ENCODE data around the gene CIDEB.
A peak's percentile ranks its signal among the peaks of the same experiment; 100 is the strongest.

CIDEB gene

DNA sequence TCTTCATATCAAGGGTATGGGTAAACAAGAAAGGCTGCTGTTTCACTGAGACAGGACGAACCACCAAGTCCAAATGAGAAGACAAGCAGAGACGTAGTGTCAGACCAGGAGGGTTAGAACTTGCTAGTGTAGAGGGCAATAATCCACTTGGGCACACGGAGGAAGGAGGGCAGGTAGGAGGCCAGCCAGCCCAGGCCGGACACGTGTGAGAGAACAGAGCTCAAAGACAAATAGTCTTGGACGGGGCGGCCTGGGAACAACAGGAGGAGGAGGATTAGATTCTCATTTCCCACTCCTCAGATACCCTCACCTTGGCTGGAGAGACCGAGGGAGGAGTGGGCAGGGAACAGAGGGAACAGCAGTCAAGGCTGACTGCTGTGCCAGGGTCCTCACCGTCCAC, 17.0 kb downstream of the CIDEB start:
- DNase-seq (ENCODE audit: low spot score) = no peak

DNA sequence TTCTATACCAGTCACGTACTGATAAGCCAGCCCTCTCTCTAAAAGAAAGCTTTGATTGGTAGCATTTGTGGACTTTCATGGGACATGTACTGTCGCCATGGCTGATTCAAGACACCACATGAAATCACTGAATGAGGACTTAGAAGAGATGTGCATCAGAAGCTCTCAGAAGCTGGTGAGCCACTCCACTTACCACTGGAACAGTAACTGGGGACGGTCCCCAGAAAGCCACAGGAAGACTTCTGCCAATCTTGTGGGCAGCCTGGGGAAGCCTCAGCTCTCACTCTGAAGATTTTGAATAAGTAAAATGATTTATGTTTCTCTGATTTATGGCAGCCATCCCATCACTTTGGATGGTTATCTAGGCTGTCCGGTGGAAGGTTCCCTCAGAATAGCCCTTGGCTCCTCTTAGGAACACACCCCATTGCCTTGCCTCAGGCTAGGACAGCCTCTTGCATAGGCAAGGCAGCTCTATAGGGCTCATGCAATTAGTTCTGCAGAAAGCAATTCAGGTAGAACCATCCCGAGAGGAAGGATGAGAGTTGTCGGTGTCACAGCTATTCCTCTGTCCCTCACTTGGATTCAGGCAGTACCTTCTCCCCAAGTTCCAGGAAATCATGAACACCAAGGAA, 18.0 kb downstream of the CIDEB start:
- DNase-seq (ENCODE audit: low spot score) = no peak

DNA sequence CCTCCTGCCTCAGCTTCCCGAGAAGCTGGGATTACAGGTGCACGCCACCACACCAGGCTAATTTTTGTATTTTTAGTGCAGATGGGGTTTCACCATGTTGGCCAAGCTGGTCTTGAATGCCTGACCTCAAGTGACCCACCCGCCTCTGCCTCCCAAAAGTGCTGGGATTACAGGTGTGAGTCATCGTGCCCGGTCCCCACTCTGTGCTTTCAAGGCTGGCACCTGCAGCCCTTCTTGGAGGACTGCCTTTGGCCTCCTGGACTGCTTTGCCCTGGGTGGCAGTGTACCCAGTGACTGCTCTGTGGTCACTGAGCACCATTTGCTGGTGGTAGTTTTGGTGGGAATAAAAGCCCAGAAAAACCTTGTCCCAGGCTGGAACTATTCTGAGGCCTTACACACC, 20.8 kb downstream of the CIDEB start:
- no peak for DNase-seq (ENCODE audit: low spot score)

DNA sequence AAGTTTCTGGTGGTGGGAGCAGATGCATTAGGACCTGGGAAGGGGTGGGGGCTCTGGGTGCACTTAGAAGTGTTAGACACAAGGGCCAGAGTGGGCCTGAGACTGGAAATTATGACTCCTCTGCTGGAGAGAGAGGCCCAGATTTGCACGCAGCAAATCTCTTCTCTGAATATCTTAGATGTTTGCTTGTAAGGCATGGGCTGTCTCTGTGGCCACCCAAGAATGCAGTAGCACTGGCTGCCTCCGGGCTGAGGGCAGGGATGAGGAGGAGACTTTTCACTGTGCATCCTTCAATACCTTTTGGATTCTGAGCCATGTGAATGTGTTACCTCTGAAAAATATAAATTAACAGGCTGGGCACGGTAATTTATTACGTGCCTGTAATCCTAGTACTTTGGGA, 22.4 kb downstream of the CIDEB start:
- no peak for DNase-seq (ENCODE audit: low spot score)

DNA sequence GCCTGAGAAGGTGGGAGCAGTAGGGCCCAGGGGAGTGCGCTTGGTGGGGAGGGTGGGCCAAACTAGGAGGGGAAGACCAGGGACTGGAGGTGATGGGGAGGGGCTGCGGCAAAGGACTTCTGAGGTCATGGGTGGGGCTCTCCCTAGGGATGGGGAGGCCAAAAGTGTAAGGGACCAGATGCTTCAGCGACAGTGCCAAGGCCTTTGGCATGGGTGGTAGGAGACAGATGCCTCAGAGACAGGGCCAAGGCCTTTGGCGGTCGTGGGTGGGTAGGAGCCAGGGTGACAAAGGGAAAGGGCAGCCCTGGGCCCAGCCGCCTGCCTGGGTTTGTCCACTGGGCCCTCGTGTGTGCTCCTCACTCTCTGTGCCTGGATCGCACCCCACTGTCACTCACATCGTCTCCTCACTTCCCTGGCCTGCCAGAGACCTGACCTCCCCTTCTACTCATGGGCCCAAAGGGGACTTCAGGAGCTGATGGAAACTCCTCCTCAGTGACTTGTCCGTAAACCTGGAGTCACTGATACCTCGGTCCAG, 23.2 kb downstream of the CIDEB start:
- no peak for DNase-seq (ENCODE audit: low spot score)

DNA sequence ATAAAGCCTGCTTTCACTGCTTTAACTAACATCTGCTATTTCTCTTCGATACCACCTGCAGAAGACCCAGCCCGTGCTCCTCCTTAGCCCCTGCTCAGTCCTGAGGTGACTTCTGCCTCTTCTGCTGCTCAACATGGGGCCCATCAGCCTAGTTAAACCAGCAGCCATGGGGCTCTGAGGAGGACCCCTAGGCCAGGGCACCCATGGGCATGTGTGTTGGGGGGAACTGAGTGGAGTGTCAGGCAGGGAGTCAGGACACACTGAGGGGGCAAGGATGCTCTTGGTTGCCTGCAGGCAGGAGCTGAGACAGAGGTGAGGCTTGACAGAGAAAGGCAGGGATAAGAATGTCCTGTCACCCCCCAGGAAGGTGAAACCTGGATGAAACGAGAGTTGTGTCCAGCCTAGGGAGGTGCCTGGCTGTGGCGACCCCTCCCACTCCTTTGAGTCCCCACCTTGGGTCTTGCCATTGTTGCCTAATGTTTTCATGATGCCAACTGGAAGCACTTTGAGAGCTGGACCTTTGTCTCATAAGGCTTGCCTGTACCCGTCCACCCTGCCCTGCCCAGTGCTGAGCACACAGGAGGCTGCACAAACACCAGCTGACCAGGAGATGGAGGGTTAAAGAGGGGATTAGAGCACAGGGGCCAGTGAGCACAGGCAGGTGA, 23.8 kb downstream of the CIDEB start:
- DNase-seq (ENCODE audit: low spot score) = no peak

DNA sequence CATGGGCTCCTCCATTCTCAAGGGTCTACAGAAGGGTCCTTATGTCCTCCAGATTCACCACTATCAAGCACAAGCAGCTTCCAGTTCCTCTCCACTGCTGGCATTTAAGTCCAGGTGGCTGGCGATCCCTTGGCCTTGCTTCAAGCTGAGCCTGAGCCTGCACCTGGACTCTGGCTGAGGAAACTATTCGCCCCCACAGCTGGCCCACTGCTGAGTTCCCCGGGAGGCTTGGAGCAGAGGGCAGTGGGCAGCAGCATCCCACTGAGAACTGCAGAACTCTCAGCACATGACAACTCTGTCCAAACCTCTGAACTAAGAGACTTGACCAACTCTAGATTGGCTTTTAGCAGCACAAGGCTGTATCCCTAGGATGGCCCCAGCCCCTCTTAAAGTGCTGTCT, 25.0 kb downstream of the CIDEB start:
- DNase-seq (ENCODE audit: low spot score) = no peak

DNA sequence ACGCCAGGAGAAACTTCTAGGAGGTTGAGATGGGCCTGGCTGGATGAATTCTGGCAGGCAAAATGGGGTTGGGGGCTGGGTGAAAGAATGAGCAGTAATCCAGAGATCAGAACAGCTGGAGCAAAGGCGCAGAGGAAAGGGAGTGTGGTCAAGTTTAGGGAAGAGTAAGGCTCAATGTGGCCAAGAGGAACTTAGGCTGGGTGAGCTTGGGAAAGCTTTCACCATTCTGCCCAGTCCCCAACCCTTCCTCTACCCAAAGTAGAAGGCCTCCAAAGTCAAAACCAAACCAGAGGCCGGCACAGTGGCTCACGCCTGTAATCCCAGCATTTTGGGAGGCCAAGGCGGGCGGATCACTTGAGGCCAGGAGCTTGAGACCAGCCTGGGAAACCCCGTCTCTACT, 26.1 kb downstream of the CIDEB start:
- DNase-seq (ENCODE audit: low spot score) = no peak

DNA sequence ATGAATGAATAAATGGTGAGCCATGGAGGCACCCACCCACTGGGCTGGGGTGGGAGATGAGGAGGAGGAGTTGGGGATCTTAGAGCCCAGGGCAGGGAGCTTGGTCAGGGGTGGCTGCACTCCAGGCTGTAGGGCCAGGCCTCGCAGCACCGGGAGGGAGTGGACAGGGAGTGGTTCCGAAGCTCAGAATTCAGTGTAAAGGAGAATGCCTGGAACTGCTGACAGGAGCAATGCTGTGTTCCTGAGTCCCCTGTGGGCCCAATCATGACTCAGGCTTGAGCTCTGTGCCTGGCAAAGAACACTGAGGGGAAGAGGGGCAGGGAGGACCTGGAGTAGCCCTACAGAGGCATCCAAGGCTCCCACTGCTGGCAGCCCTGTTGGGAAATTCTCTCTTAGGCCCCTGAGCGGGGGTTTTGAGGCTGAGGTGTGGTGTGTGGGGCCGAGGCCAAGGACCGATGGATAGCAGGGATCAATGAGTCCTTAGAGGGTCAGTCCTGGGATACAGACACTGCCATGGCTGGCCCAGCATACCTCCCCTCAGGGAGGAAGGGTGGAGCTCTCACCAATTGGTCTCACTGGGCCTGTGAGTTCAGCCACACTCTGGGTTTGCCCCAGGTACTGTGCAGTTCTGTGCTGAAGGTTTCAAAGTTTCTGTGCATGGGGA, 26.8 kb downstream of the CIDEB start:
- no peak for DNase-seq (ENCODE audit: low spot score)

DNA sequence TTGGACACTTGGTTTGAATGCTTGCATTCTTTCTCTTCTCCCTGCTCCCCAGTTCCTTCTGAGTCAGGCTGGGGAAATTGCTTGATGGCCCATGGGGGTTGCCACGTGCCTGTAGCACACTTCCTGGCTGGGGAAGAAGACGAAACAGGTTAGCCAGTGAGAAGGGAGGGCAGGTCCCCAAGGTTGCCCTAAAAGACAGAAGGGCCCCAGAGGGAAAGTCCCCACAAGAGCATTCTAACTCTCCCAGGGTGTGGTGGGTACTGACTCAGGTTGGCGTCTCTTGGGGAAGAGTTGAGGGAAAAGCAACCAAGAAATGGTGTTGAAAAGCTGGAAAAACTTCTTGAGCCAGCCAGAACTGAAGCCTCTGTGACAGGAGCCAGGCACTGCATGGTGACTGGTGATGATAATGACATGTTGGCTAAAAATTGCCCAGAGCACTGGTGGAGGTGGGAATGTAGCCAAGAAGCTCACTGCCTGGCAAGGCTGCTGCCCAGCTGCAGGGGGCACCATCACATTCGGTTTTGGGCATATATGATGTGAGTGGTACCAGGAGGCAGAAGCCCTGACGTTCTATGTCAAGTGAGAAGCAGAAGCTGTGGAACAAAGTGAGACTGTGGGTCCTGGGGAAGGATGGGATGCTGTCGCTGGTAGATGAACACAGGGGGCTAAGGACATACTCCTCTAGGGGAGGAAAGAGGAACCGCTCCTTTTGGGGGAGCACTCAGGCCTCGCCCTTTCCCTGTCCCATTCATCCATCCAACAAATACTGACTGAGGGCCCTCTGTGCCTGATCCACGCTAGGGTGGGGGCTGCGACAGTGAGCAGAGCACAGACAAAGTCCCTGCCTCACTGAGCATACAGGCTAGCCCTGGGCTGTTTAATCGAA, 28.2 kb downstream of the CIDEB start:
- DNase-seq (ENCODE audit: low spot score) = peak; percentile 70

DNA sequence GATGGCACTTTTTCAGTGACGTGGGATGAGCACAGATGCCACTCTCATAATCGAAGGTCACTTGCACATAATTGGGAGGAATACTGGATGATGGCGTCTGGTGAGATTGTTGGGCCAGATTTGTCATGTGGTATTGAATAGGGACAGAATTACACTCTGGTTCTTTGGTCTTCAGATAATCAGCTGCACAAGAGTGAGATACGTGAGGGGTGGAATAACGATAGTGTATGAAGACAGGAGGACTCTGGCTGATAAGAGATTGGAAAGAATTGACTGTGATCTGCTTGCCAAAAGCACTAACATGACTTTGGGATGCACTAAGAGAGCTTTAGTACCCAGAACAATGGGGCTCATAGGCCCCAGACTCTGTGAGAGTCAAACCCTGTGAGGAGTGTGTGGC, 29.4 kb downstream of the CIDEB start:
- no peak for DNase-seq (ENCODE audit: low spot score)

DNA sequence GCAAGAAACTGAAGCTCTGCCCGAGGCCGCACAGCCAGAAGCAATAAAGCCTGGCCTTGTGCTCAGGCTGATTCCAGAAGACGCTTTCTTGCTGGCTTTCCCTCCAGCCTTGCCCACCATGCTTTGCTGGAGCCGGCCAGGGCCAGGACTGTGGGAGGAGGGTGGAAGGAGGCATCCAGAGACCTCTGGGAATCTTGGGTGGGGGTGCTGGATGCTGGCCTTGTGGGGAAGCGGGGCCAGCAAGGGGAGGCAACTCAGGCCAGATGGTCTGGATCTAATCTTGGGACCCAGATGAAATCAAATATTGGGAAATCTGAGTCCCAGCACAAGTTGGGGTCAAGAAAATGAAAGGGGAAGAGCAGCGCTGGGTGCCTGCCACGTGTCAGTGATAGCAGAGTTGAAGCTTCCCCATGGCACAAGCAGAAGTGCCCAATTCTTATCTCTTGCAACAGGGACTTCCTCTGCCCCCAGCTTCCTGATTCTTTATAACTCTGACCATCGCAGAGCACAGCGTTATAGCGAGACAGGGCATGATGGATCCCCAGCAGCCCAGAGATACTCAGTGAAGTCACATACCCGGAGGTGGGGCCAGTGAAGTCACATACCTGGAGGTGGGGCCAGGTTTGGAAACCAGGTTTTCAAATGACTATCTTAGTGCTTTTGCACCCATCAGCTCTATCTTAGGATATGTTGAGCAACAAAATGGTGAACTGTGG, 30.0 kb downstream of the CIDEB start:
- DNase-seq (ENCODE audit: low spot score) = peak; percentile 65

DNA sequence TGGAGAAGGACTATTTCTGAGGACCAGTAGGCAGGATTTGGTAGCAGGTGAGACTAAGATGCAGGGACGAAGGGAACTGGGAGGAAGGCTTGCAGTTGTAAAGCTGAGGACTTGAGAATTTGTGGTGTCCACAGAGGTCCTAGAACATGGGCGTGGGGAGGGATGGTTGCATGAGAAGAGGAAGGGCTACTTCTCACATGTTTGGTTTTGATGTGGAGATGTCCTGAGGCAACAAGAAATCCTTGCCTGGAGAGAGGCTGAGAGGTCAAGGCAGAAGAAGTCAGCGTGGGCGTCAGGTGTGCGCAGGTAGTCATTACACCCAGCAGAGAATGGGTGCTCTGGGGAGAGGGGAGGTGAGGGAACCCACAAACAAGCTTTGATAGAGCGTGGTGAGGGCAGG, 30.7 kb downstream of the CIDEB start:
- no peak for DNase-seq (ENCODE audit: low spot score)

DNA sequence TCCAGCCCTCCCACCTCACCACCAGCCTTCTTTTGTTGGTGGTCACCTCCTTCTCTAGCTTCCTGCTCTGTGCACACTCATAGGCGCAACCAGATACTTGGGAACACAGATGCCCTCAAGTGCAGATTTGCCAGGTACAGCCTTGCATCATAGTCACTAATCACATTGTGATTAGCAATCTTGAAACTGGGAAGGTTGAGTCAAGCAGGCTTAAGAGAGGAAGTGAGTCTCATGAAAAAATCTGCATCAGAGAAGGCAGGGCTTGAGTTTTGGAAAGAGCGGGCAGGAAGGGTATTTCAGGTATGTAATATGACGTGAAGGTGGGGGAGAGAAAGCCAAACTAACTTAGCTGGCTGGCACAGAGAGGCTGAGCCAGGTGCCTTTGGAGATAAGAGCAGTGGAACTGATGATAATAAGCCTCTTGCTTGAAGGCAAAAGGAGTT, 33.7 kb downstream of the CIDEB start:
- peak; percentile 87 for DNase-seq (ENCODE audit: low spot score)

DNA sequence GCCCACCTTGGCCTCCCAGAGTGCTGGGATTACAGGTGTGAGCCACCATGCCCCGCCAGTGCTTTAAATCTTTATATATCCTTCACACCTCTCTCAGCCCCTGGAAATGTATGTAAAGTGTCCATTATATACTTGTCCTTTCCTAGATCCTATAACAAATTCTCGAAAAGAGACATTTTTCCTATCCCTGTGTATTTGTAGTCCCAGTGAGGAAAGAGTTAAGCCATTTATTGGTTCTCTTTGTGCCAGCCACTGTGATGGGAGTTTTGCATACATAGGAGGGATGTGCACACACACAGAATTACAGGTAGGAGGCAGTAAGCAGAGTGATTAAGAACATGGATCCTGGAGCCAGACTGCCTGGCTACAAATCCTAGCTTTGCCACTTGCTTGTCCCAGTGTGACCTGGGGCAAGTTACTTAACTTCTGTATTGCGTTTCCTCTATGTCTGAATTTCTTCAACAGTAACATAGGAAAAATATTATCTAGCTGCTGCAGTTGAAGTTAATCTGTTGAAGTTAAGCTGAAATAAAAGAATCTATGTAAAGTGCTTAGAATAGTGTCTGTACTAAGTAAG, 34.3 kb downstream of the CIDEB start:
- peak; percentile 9 for DNase-seq (ENCODE audit: low spot score)

DNA sequence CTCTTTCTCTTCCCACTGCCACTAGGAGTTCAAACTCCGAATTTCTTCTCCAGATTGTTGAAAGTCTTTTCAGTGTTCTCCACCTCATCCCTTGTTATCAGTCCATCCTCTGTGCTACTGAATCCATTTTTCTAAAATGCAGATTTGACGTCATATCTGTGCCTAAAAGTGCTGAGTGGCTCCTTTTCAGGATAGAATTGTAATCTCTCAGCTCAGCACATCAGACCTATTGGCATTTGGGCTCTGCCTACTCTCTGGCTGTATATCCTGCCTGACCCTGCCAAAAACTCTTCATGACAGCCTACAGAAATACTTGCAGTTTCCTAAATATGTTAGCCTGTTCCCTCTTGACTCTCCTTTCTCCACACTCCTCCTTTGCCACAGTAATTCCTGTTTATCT, 35.3 kb downstream of the CIDEB start:
- DNase-seq (ENCODE audit: low spot score) = no peak

DNA sequence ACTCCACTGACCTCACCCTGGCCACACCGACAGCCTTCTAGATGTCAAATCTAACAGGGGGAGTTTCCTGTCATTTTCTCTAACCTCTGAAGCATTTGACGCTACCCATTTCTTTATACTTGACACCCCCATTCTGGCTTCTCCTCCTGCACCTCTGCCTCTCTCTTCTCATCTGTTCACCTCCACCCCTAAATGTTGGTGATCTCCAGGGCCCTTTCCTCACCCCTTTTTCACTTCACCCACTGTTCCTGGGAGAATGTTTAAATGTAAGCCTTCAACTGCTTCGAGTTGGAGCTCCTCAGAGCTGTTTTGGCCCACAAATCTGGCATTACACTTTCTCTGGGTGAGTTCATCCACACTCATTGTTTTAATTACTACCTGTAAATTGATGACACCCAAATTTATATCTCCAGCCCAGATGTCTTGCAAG, 35.9 kb downstream of the CIDEB start:
- DNase-seq (ENCODE audit: low spot score) = no peak

DNA sequence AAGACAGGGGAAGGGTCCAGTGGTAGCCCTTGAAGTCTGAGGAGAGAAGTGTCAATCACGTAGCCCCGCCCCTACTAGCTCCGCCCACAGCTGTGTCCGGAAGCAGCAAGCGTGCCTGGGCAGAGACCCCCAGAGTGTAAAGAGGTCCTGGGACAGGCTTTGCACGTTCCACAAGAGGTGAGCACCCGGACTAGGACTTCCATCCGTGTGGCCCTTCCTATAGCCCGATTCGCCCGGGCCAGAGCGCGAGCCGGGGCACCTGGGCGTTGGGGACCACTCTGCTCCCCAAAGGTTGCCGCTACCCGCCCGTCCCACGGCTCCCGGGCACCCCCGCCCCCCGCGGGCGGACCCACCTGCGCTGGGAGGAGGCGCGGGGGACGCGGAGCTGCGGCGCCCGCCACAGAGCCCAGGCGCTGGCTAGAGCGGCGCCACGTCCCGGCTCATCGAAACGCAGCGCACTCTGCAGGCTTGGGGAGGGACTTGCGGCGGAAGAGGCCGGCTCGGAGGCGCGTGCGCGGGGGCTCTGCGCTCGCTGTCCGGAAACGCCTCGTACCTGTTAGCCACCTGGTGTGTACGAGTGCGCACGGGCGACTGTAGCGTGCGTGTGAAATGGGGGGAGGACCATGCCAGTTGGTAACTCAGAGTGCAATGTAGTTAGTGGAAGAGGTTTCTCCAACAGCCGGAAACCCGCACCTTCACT, 36.5 kb downstream of the CIDEB start, which contains the start of gene RABGGTA:
Gene RABGGTA, minus strand, starts transcription at position 464 of the 700 bp plus-strand sequence. CDS start 482 bp downstream, outside the sequence.
- DNase-seq (ENCODE audit: low spot score) = peak; percentile 78

DNA sequence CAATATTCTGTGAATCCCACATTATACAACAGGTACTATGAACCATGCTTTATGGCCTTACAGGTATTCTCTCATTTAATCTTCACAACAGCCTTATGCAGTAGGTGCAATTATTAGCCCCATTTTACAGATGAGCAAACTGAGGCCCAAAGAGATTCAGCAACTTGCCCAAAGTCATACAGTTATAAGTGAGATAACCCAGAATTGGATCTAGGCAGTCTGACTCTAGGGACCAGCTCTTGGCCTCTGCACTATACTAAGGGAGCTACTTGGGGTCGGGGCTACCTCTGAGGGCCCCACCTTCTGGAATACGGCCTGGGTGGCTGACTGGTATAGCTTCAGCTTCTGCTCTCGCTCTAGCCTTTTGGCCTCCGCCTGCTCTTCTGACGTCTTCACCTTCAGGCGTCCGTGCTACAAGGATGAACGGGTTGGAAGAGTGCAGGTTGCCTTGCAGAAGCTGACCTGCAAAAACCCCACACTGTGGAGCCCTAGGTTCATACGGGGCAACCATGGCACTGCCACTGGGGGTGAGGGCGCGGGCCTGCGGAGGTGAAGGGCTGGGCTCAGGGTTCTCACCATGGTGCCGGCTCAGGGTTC, 37.1 kb downstream of the CIDEB start:
- no peak for DNase-seq (ENCODE audit: low spot score)
